SK-N-SH (cell line): ENCODE data around the gene SCARB1. TPM values are rescaled to one million over a fixed set of nuclear protein-coding genes. Genes with fewer than 3 reads are reported as not detected.

Source experiments
- CTCF ChIA-PET: fragments of 300-600, 350-600 bp; formaldehyde crosslinking; extraction: SDS; loops from one replicate; lab custom pipeline; 2021; lab: Yijun Ruan, JAX
- POLR2A ChIA-PET: fragments of 350-600 bp; sonication (Branson Sonifier 250); formaldehyde crosslinking; extraction: SDS; loops from one replicate; lab custom pipeline; 2020; ENCODE audit warnings: antibody characterized with exemption, inconsistent platforms; lab: Yijun Ruan, JAX
- DNase-seq: peaks from one replicate; pipeline ENCODE4 v3.0.0; 2012
- H2AFZ ChIP-seq: fragments of 200-600 bp; sonication (generic); 2 replicates; pipeline ENCODE4 v1.8.1; 2016; ENCODE audit warnings: antibody characterized with exemption, mild to moderate bottlenecking, low read depth
- H3F3A ChIP-seq: fragments of 200-600 bp; sonication (generic); replicated peaks from 2 replicates; pipeline ENCODE3; 2016; ENCODE audit warnings: antibody characterized with exemption, mild to moderate bottlenecking; ENCODE audit not compliant: insufficient read depth
- H3K27ac ChIP-seq, 2 experiments: fragments of 200-500 bp in 1 of 2; fragments of 200-600 bp in 1 of 2; sonication (Bioruptor generic) in 1 of 2; sonication (generic), shearing (Covaris generic) in 1 of 2; 2 replicates each; pipeline versions ENCODE4 v1.5.1 to v1.6.1; 2014 to 2016; ENCODE audit warnings: low read depth in 2 of 2, inconsistent platforms in 1 of 2, low read length in 1 of 2, mild to moderate bottlenecking in 1 of 2, mixed read lengths in 1 of 2
- H3K27me3 ChIP-seq: fragments of 200-600 bp; sonication (generic), shearing (Covaris generic); 2 replicates; pipeline ENCODE4 v1.6.1; 2016; ENCODE audit warnings: mixed run types; ENCODE audit not compliant: insufficient read depth
- H3K36me3 ChIP-seq, 2 experiments: fragments of 200-500 bp in 1 of 2; fragments of 200-600 bp in 1 of 2; sonication (Bioruptor generic) in 1 of 2; sonication (generic) in 1 of 2; replicated peaks in 1 of 2; 2 replicates each; pipeline versions ENCODE3 to v1.5.1; 2014 to 2016; ENCODE audit warnings: low read length in 1 of 2, mild to moderate bottlenecking in 1 of 2; ENCODE audit not compliant: insufficient read depth in 2 of 2, control insufficient read depth in 1 of 2
- H3K4me1 ChIP-seq, 2 experiments: fragments of 200-500 bp in 1 of 2; fragments of 200-600 bp in 1 of 2; sonication (Bioruptor generic) in 1 of 2; sonication (generic), shearing (Covaris generic) in 1 of 2; 2 replicates each; pipeline versions ENCODE4 v1.5.1 to v1.6.1; 2014 to 2016; ENCODE audit warnings: low read depth in 1 of 2, low read length in 1 of 2, mixed run types in 1 of 2; ENCODE audit not compliant: insufficient read depth in 2 of 2, control insufficient read depth in 1 of 2
- H3K4me2 ChIP-seq: fragments of 200-600 bp; sonication (generic), shearing (Covaris generic); 2 replicates; pipeline ENCODE4 v1.6.1; 2017; ENCODE audit warnings: mixed run types
- H3K4me3 ChIP-seq, 2 experiments: fragments of 200-500 bp in 1 of 2; fragments of 200-600 bp in 1 of 2; sonication (Bioruptor generic) in 1 of 2; sonication (generic), shearing (Covaris generic) in 1 of 2; 2 replicates each; pipeline versions ENCODE4 v1.5.1 to v1.8.1; 2014 to 2016; ENCODE audit warnings: low read depth in 2 of 2, inconsistent platforms in 1 of 2, low read length in 1 of 2, mild to moderate bottlenecking in 1 of 2, mixed read lengths in 1 of 2, moderate library complexity in 1 of 2
- H3K79me2 ChIP-seq: fragments of 200-600 bp; sonication (generic); 2 replicates; pipeline ENCODE4 v1.8.1; 2017; ENCODE audit warnings: mild to moderate bottlenecking; ENCODE audit not compliant: insufficient read depth
- H3K9ac ChIP-seq: fragments of 200-600 bp; sonication (generic); 2 replicates; pipeline ENCODE4 v1.6.1; 2017; ENCODE audit warnings: mixed run types
- H3K9me2 ChIP-seq: fragments of 200-600 bp; sonication (generic); 2 replicates; pipeline ENCODE4 v1.6.1; 2017; ENCODE audit warnings: mixed run types
- H3K9me3 ChIP-seq: fragments of 200-600 bp; sonication (generic); 2 replicates; pipeline ENCODE4 v1.6.1; 2017; ENCODE audit warnings: mixed run types, mild to moderate bottlenecking, moderate library complexity
- H4K20me1 ChIP-seq: fragments of 200-600 bp; sonication (generic); 2 replicates; pipeline ENCODE4 v1.6.1; 2017; ENCODE audit warnings: mild to moderate bottlenecking, mixed run types; ENCODE audit not compliant: insufficient read depth
- ELF1 ChIP-seq: IDR thresholded peaks from 2 replicates; pipeline ENCODE4 v1.4.0; 2012
- EZH2phosphoT487 ChIP-seq: fragments of 200-600 bp; sonication (generic); IDR thresholded peaks from 2 replicates; pipeline ENCODE4 v1.6.1; 2017; ENCODE audit warnings: low read depth, mixed run types, mild to moderate bottlenecking, antibody characterized with exemption, moderate library complexity, borderline replicate concordance
- FOSL2 ChIP-seq: IDR thresholded peaks from 2 replicates; pipeline ENCODE4 v1.4.0; 2012; ENCODE audit warnings: low read depth, mild to moderate bottlenecking, moderate library complexity, borderline replicate concordance
- FOXJ3 ChIP-seq: sonication (generic); formaldehyde crosslinking; IDR thresholded peaks from 2 replicates; pipeline ENCODE4 v1.5.1; 2020; ENCODE audit warnings: mild to moderate bottlenecking, missing genetic modification reagents
- FOXM1 ChIP-seq: IDR thresholded peaks from 2 replicates; pipeline ENCODE4 v1.4.0; 2012; ENCODE audit warnings: low read depth, mild to moderate bottlenecking
- JUND ChIP-seq: IDR thresholded peaks from 2 replicates; pipeline ENCODE4 v1.4.0; 2012
- NFIC ChIP-seq: IDR thresholded peaks from 2 replicates; pipeline ENCODE4 v1.4.0; 2012; ENCODE audit warnings: borderline replicate concordance
- PBX3 ChIP-seq: IDR thresholded peaks from 2 replicates; pipeline ENCODE4; 2012
- POLR2AphosphoS5 ChIP-seq: IDR thresholded peaks from 2 replicates; pipeline ENCODE4 v1.6.1; 2012; ENCODE audit warnings: low read depth, low read length
- RAD21 ChIP-seq: IDR thresholded peaks from 2 replicates; pipeline ENCODE4 v1.6.1; 2012; ENCODE audit warnings: mild to moderate bottlenecking, low read length
- RFX5 ChIP-seq: IDR thresholded peaks from 2 replicates; pipeline ENCODE4 v1.6.1; 2012; ENCODE audit warnings: mild to moderate bottlenecking, improper control_type of control experiment, low read length
- RXRA ChIP-seq: IDR thresholded peaks from 2 replicates; pipeline ENCODE4 v1.4.0; 2012; ENCODE audit warnings: low read depth, mild to moderate bottlenecking, borderline replicate concordance
- SIN3A ChIP-seq: IDR thresholded peaks from 2 replicates; pipeline ENCODE4 v1.6.1; 2012; ENCODE audit warnings: low read depth, mild to moderate bottlenecking, low read length, moderate library complexity, borderline replicate concordance
- TAF1 ChIP-seq: IDR thresholded peaks from 2 replicates; pipeline ENCODE4 v1.6.1; 2012; ENCODE audit warnings: low read depth, mild to moderate bottlenecking, low read length, moderate library complexity, borderline replicate concordance
- TCF12 ChIP-seq: IDR thresholded peaks from 2 replicates; pipeline ENCODE4 v1.4.0; 2012
- TEAD4 ChIP-seq: IDR thresholded peaks from 2 replicates; pipeline ENCODE4 v1.4.0; 2012; ENCODE audit warnings: mild to moderate bottlenecking, borderline replicate concordance; ENCODE audit not compliant: insufficient read depth
- YY1 ChIP-seq: IDR thresholded peaks from 2 replicates; pipeline ENCODE4 v1.4.0; 2012; ENCODE audit warnings: low read depth, mild to moderate bottlenecking
- ZBTB33 ChIP-seq: IDR thresholded peaks from 2 replicates; pipeline ENCODE4 v1.4.0; 2012; ENCODE audit warnings: low read depth, borderline replicate concordance
- WGBS: methylation state at CpG from one replicate; pipeline ENCODE4 v1.1.6; 2017; ENCODE audit warnings: low lambda C conversion rate; 5-methylcytosine and 5-hydroxymethylcytosine counted together
- polyA plus RNA-seq, 3 experiments: library from polyadenylated mRNA; depleted of rRNA; stranded (reverse); fragments of >200 nt; gene quantifications; 2 replicates each; pipeline ENCODE4 v1.2.3, GENCODE V29; 2012
- TF ChIP-seq, protein P1 (sequence below): IDR thresholded peaks from 2 replicates; pipeline ENCODE4 v1.4.0; 2012; ENCODE audit warnings: low read depth
- TF ChIP-seq, protein P2 (sequence below): fragments of 200-600 bp; sonication (generic); IDR thresholded peaks from 2 replicates; pipeline ENCODE4 v1.6.1; 2017; ENCODE audit warnings: antibody characterized with exemption, mild to moderate bottlenecking, moderate library complexity
- TF ChIP-seq, protein P3 (sequence below): IDR thresholded peaks from 2 replicates; pipeline ENCODE4 v1.4.0; 2012; ENCODE audit warnings: low read depth, borderline replicate concordance

The SCARB1 gene
- polyA plus RNA-seq, 1 of the 3 experiments (the other 2 are of a cell fraction) = 33.0 TPM

- Histone ChIP-seq H2AFZ (no peak overlapping the region), H3K79me2 (no peaks in the 10 kb centered on the region), H3K27ac (no peak overlapping the region), H3K9me2 (no peaks in the 10 kb centered on the region), H3K4me2 (no peak overlapping the region), H3F3A (no peaks in the 10 kb centered on the region), H3K4me3 (no peak overlapping the region), H4K20me1 (no peaks in the 10 kb centered on the region), H3K9ac (no peak overlapping the region), H3K9me3 (no peaks in the 10 kb centered on the region), H3K27me3 (no peaks in the 10 kb centered on the region), H3K4me1 (peaks cover 0 to 21% of the 10 kb centered on the region in 2 experiments; a peak in 1 of 4 replicates), H3K36me3 (no peaks in the 10 kb centered on the region)
- WGBS = 79% methylated on average over 10 of the region's 10 CpGs
- ChIA-PET CTCF (interaction anchor here (1.6 to 1.7 kb wide), 2 partner anchors 95 to 100 kb away, joined by 3 to 5 read pairs; no protein-coding TSS in a partner anchor), POLR2A (no interaction called here)
- DNase-seq = no peak
- TF ChIP-seq TEAD4 = no peak
- TF ChIP-seq RAD21 = no peak
- TF ChIP-seq, protein P1, sequence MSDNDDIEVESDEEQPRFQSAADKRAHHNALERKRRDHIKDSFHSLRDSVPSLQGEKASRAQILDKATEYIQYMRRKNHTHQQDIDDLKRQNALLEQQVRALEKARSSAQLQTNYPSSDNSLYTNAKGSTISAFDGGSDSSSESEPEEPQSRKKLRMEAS = no peak
- no peak for TF ChIP-seq EZH2phosphoT487
- no peak for TF ChIP-seq SIN3A
- no peak for TF ChIP-seq NFIC
- no peak for TF ChIP-seq POLR2AphosphoS5
- TF ChIP-seq PBX3 = no peak
These were observed 2.7 kb upstream of the SCARB1 start for GRCh38 chr12:124866195-124866882.

- Histone ChIP-seq H3K4me1 (peaks cover 0 to 21% of the 10 kb centered on the region in 2 experiments; a peak in 1 of 4 replicates), H3K79me2 (no peaks in the 10 kb centered on the region), H3K9me3 (no peaks in the 10 kb centered on the region), H4K20me1 (no peaks in the 10 kb centered on the region), H3K9ac (no peak overlapping the region), H2AFZ (no peak overlapping the region), H3K9me2 (no peaks in the 10 kb centered on the region), H3K27me3 (no peaks in the 10 kb centered on the region), H3K4me2 (no peak overlapping the region), H3F3A (no peaks in the 10 kb centered on the region), H3K4me3 (no peak overlapping the region), H3K27ac (no peak overlapping the region), H3K36me3 (no peaks in the 10 kb centered on the region)
- ChIA-PET CTCF (interaction anchor here (1.6 to 1.7 kb wide), 2 partner anchors 94 to 99 kb away, joined by 3 to 5 read pairs; no protein-coding TSS in a partner anchor), POLR2A (no interaction called here)
- 78% methylated on average over 5 of the region's 7 CpGs for WGBS
- no peak for DNase-seq
- TF ChIP-seq TCF12 = no peak
- TF ChIP-seq RXRA = no peak
- TF ChIP-seq YY1 = no peak
- no peak for TF ChIP-seq TAF1
- TF ChIP-seq FOSL2 = no peak
- TF ChIP-seq FOXM1 = no peak
- no peak for TF ChIP-seq EZH2phosphoT487
- TF ChIP-seq ELF1 = no peak
- no peak for TF ChIP-seq NFIC
- TF ChIP-seq, protein P2, sequence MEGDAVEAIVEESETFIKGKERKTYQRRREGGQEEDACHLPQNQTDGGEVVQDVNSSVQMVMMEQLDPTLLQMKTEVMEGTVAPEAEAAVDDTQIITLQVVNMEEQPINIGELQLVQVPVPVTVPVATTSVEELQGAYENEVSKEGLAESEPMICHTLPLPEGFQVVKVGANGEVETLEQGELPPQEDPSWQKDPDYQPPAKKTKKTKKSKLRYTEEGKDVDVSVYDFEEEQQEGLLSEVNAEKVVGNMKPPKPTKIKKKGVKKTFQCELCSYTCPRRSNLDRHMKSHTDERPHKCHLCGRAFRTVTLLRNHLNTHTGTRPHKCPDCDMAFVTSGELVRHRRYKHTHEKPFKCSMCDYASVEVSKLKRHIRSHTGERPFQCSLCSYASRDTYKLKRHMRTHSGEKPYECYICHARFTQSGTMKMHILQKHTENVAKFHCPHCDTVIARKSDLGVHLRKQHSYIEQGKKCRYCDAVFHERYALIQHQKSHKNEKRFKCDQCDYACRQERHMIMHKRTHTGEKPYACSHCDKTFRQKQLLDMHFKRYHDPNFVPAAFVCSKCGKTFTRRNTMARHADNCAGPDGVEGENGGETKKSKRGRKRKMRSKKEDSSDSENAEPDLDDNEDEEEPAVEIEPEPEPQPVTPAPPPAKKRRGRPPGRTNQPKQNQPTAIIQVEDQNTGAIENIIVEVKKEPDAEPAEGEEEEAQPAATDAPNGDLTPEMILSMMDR = no peak
- no peak for TF ChIP-seq JUND
- no peak for TF ChIP-seq PBX3
- TF ChIP-seq ZBTB33 = no peak
- no peak for TF ChIP-seq RFX5
- no peak for TF ChIP-seq FOXJ3 (CRISPR knock-in tag)
- TF ChIP-seq, protein P3, sequence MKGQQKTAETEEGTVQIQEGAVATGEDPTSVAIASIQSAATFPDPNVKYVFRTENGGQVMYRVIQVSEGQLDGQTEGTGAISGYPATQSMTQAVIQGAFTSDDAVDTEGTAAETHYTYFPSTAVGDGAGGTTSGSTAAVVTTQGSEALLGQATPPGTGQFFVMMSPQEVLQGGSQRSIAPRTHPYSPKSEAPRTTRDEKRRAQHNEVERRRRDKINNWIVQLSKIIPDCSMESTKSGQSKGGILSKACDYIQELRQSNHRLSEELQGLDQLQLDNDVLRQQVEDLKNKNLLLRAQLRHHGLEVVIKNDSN = no peak
- no peak for TF ChIP-seq POLR2AphosphoS5
These were observed 2.1 kb upstream of the SCARB1 start for GRCh38 chr12:124865728-124866127.
